SK-MEL-5 (cell line): Measurements from ENCODE around the gene SGMS1. TPM values are rescaled to one million over a fixed set of nuclear protein-coding genes. Genes with fewer than 3 reads are reported as not detected.
"Not testable (repeated sequence)": the region's sequence is repeated elsewhere in the genome, so short reads cannot be mapped to it uniquely, and the experiment has no call there.

Source experiments
- DNase-seq: peaks from one replicate; pipeline ENCODE4 v3.0.0-alpha.2; 2016; ENCODE audit warnings: low read depth, low spot score
- in situ Hi-C: cut with HindIII; loops from 2 replicates; pipeline ENCODE4 v1.10.0; 2016; ENCODE audit warnings: low sequenced_read_pairs, high pct_unique_total_duplicates, low pct_unique_long_range_greater_than_20kb
- polyA plus RNA-seq, 2 experiments: library from polyadenylated mRNA; depleted of rRNA; stranded (reverse); fragments of >200 nt; gene quantifications; 2 replicates each; pipeline ENCODE4 v1.2.3, GENCODE V29; 2015
- total RNA-seq: library from RNA; depleted of rRNA; stranded (reverse); fragments of >200 nt; shearing (Covaris generic); gene quantifications from 2 replicates; pipeline ENCODE4 v1.2.3, GENCODE V29; 2014; rRNA removed

SGMS1 gene
- 5.8 and 8.3 TPM in 2 replicates for total RNA-seq
- 4.9 and 5.0 TPM in 2 replicates for polyA plus RNA-seq (2015; cell fraction: cytosol; rRNA removed)
- polyA plus RNA-seq (2015; cell fraction: nucleus; rRNA removed): 2.7 and 4.8 TPM in 2 replicates

DNA sequence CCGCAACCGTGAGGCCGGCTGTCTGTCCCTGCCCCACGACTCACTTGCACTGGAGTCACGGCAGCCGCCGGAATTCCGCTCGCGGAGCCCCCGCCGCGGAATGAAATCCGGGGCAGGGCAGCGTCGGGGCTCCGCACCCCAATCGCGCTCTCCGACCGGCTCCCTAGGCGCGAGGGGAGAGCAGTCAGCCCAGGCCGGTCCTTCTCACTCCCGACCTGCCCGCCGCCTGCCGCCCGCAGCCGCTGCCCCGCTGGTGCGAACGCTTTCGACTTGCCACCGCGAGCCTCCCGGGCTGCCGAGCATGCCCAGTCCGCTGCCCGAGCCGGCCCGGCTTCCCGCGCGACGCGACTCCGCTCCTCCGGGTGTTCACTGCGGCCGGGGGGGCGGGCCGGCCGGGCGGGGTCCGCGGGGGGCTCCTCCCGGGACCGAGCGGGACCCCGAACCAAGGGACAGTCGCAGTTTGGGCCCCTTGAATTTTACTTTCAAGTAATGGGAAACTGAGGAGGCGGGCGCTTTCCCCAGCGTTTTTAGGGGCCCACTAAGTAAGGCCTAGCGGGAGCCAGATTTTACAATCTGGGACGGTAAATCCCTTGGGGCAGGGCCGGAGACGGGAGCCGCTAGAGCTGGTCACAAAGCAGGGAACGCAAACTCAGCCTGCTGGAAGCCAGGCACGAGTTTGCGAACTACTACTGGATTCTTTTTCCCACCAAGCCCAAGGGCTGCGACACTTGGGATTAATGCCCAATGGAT is at the start of gene SGMS1:
TSS of gene SGMS1 (minus strand) at position 294 of the 750 bp plus-strand sequence. CDS start 279,842 bp downstream, outside the sequence.
- peak; percentile 74 for DNase-seq
- in situ Hi-C loops: no loop called here

DNA sequence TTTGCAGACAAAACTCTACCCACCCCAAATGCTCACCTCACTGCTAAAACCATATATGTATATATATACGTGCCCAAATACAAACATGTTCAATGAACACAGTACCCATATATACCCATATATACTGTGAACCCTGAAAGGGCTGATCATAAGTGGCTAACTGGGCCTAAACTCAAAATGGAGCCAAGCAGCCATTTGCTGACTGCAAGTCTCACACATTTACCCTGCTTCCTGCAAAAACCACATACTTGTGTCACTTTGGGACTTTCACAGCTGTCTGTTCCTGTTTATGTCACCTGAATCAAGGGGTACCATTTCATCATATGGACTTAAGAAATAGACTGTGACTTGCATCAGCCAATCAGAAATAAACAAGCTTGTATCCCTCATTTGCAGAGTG is 48.4 kb upstream of the SGMS1 start:
- in situ Hi-C loops, DNase-seq: not testable (repeated sequence)

DNA sequence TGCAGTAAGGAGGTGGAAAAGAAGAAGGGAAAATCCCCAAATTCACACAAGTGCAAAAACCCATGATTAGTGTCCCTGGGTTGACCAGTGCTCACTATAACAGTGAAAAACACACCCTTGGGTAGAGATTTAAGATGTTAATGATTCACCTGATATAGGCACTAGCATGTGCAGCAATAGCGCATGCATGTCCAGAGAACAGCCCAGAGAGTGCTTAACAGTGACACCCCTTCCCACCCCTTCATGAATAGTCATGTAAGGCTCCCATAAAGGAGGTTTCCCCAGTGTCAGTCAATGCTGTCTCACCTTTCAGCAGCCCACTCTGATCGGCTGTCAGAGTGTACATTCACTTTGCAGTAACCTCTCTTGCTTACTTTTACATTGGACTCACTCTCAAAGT is 47.9 kb upstream of the SGMS1 start:
- DNase-seq, in situ Hi-C loops: not testable (repeated sequence)

DNA sequence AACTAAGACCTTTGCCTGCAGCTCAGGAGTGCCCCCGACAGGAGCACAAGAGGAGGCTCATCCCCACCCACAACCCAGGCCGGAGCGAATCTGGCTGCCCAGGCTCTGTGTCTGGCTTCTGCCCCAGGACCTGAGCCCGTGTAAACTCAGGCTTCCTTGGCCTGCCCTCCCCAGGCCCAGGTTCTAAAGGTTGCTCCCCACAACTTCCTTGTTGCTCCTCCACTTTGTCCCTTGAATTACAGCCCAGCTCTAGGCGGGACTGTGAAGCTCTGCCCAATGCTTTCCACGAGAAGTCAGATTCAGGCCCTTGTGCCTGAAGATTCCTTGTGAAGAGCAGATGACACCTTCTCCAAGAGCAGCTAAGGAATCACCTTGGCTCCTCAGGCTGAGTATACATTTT is 46.2 kb upstream of the SGMS1 start:
- in situ Hi-C loops, DNase-seq: not testable (repeated sequence)

DNA sequence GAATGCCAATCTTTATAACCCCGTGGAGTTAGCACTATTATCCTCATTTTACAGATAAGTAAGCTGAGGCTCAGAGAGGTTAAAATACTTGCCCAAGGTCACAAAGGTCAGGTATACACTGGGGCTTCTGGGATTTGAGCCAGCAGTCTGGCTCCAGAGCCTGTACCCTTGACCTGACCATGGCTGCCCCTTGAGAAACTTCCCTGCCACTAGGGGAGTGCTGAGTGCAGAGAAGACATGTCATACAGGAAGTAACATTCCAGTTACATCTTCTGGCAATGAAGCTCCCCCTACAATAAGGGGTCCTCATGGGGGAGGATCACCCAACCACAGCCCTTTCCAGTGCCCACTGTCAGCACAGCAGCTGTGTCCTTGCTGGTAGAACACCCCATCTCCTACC is 43.6 kb upstream of the SGMS1 start:
- in situ Hi-C loops, DNase-seq: not testable (repeated sequence)

DNA sequence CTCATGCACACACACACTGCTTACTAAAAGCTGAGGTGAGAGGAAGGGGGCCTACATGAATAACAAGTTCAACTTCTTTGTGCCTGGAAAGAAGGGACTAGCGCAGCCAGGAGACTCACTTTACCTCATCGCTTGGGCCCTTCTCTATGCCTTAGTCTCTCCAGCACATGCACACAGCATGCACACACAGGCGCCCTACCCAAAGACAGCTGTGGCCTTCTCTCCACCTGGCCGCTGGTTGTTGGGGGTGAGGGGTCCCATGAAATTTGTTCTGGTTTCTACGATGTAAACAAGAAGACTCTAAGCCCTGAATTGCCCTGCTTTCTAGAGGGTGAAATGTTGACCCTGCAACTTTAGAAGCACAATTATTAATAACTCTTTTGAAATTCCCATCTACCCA is 38.7 kb upstream of the SGMS1 start:
- DNase-seq, in situ Hi-C loops: not testable (repeated sequence)

DNA sequence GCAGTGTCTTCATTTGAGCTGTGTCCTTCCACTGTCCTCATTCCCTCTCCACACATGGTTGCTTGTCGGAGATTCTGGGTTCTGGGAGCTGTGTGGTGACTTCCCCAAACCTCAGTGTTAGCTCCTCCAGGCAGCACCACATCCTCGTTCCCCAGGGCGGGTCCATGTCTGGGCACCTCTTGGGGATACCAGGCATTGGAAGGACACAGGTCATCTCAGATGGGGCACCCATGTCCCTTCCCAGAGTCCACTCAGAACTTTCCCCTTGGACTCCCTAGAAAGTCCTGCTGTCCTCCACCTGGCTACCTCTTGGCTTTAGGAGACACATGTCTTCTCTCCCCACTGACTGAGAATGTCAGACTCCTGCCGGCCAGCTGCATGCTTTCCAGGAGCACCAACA is 37.8 kb upstream of the SGMS1 start:
- DNase-seq, in situ Hi-C loops: not testable (repeated sequence)

DNA sequence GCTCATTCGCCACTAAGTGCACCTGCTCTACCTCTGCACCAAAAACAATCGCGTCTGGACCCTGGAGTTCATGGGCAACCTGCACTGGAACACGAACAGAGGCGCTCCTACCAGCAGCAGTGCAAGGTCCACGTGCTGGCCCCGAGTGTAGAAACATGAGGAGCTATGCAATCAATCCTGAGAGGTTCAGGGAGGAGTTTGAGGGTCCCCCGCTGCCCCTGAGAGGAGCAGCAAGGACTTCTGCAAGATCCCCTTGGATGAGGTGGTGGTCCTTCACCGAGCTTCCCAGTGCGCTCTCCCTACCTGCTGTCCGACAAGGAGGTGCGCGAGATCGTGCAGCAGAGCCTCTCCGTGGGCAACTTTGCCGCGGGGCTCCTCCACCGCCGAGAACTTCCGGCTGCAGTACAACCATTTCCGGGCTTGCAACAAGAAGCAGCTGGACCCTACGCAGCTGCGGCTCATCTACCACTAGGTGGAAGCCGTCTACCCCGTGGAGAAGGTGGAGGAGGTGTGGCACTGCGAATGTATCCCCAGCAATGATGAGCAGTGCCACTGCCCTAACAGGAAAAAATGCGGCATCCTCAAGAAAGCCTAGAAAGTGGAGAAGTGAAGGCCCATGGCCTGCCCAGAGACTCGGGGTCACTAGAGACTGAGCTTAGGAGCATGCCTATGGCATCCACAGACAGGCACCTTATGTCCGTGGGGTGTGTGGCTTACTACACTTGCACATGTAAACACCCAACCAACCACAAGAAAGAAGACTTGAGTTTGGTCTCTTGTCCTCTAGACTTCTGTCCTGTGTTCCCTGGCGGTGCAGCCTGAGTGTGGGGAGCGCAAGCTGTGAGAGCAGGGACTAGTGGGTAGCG is 36.3 kb upstream of the SGMS1 start:
- DNase-seq: peak; percentile 49
- in situ Hi-C loops: not testable (repeated sequence)

DNA sequence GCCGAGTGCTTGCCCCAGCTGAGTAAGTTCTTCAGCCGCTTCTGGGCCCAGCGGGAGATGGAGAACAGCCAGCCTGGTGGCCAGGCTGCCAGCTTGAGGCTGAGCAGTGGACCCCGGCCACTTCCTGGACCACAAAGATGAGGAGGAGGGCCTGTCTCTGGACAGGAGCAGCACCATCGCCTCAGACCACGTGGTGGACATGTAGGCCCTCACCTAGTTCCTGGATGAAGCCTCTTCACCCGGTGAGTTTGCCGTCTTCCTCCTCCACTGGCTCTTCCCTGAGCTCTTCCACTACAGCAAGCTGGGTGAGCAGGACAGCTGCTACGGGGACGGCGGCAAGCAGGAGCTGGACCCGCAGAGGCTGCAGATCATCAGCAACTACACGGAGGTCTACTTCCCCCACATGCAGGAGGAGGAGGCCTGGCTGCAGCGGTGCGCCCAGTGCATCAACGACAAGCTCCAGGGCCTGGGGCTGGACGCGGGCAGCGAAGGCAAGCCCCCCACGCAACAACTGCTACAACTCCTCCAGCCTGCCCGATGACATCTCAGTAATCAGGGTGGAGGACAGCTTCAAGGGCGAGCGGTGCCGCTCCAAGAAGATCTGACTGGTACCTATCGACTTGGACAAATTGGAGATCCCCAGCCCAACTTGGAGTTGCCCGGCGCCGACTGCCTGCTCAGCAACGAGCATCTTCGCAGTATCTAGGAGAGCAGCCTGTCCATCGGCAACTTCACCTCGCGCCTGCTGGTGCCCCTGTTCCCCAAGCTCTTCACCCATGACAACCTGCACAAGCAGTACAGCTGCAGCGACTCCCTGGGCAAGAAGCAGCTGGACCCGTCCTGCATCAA is 35.5 kb upstream of the SGMS1 start:
- DNase-seq, in situ Hi-C loops: not testable (repeated sequence)

DNA sequence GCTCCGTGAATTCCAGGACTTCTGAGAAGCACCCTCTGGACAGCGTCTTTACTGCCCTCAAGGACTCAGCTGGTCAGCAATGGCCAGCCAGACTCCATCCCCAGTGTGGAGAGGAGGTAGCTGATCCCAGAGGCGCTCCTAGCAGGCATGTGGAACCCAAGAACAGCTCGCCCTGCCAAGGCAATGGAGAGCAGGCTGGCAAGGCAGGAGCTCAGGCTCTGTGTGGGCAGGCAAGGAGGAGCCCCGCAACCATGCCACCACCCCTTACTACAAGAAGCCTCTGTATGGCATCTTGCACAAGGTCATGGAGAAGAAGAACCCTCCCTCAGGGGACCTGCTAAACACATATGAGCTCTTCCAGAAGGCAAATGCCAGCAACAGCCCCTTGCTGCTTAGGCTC is 34.4 kb upstream of the SGMS1 start:
- DNase-seq: no peak
- in situ Hi-C loops: no loop called here

DNA sequence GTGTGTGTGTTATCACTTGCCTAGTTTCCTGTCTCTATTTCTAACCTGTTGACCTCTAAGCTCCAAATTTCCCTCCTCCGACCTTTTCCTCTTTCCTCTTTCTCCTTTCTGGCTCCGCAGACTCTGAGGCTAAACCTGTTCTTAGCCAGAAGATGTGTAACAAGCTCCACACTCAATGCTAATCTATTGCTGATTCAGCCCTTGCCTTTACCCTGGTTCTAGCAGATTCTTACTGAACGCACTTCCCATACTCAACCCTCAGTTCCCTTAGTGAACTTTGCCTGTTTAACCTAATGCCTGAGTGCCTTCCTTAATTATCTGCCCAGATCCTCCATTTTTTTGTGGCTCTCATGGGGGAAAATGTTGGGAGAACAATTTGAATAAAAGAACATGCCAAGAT is 30.0 kb upstream of the SGMS1 start:
- no peak for DNase-seq
- in situ Hi-C loops: no loop called here

DNA sequence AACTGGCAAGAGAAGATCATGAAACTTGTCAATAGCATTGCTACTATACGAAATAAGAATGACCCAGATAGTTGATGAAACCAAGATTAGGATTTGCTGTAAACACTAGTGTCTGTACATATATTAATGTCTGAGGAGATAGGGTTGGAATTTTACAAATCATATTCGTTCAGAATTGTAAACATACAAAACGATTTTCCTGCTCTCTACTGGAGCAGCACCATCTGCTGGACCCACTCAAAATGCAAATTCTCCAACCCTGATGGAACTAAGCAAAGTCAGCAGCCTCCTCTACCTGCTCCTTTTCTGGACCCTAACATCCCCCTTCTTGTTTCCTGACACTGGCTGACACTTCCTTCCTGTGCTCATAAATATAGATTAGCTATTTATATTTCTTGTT is 29.4 kb upstream of the SGMS1 start:
- peak; percentile 23 for DNase-seq
- in situ Hi-C loops: no loop called here

DNA sequence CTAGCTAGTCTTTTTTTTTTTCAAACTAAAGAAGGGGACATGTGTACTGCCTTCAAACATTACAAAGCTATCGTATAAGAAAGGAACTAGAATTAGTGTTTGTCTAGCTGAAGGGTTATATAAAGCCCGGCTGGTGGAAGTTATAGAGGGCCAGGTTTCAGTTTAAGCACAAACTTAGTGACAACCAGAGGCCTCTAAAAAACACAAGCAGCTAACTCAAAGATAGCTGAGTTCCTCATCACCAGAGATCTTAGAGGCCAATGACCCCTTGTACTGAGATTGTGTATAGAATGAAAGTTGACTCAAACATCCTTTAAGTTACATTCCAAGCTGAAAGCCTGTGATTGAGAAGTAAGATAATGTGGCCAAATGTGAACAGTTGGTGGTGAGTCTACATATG is 28.1 kb upstream of the SGMS1 start:
- no peak for DNase-seq
- in situ Hi-C loops: no loop called here

DNA sequence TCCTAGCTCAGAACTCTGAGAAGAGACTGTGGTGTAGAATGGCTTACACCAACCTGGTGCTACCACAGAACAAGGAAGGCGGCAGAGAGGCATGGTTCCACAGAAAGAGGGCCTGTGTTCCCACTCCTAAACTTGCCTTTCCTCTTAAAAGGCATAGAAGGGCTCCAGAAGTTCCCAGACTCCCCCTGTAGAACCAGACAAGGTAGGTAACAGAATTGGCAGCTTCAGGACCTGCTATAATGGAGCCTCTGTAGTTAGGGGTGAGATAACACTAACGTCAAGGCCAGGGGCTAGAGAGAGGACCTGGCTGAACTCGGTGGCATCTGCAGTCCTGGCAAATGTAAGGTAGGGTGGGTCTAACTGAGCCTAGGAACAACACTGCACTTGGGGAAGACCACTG is 26.7 kb upstream of the SGMS1 start:
- in situ Hi-C loops: no loop called here
- no peak for DNase-seq

DNA sequence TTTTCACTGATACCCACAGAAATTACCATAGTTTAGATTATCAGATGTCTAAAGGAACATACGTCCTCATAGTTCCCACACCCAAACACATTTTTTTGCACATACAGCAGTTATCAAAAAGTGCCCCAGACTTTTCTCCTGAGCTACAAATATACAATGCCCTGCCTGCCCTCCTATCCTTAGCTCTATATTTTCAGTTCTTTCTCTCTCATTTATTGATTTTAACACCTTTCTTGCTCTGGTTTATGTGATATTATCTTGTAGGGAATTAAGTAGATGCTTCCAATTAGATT is 25.1 kb upstream of the SGMS1 start:
- in situ Hi-C loops: no loop called here
- no peak for DNase-seq

DNA sequence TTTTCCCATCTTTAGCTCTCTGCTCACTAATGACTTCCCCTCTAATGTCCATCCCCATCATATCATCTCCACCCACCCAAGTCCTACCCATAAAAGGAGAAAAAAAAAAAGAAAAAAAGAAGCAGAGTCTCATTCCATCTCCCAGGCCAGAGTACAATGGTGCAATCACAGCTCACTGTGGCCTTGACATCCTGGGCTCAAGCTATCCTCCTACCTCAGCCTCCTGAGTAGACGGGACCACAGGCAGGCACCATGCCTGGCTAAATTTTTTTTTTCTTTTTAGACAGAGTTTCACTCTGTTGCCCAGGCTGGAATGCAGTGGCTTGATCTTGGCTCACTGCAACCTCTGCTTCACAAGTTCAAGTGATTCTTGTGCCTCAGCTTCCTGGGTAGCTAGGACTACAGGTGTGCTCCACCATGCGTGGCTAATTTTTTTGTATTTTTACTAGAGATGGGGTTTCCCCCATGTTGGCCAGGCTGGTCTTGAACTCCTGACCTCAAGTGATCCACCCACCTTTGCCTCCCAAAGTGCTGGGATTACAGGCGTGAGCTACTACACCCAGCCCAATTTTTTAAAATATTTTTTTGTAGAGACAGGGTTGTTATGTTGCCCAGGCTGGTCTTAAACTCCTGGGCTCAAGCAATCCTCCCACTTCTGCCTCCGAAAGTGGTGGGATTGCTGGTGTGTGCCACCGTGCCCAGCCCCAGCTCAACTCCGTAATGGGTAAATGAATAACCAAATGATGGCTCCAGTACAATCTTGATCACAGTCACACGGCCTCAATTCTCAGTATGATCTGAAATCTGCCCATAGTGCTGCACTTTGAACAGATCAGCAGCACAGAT is 24.6 kb upstream of the SGMS1 start:
- in situ Hi-C loops: no loop called here

DNA sequence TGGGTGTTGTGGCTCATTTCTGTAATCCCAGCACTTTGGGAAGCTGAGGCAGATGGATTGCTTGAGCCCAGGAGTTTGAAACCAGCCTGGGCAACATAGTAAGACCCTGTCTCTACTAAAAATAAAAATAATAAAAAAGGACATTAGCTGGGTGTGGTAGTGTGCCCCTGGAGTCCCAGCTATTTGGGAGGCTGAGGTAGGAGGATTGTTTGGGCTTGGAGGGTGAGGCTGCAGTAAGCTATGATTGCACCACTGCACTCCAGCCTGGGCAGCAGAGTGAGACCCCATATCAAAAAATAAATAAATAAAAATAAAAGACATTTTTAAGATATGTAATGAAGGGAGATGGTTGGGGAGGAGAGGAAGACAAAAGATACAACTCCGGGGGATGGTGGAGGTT is 23.6 kb upstream of the SGMS1 start:
- in situ Hi-C loops, DNase-seq: not testable (repeated sequence)

More for the DNA sequence above, 24.6 kb upstream of the SGMS1 start:
- no peak for DNase-seq
